ENCODE measurements around the gene PIP4K2B. TPM values are rescaled to one million over a fixed set of nuclear protein-coding genes. Genes with fewer than 3 reads are reported as not detected.

Gene PIP4K2B
- total RNA-seq, 2 donors from 2014 or later: 74.3 to 91.6 TPM

DNA sequence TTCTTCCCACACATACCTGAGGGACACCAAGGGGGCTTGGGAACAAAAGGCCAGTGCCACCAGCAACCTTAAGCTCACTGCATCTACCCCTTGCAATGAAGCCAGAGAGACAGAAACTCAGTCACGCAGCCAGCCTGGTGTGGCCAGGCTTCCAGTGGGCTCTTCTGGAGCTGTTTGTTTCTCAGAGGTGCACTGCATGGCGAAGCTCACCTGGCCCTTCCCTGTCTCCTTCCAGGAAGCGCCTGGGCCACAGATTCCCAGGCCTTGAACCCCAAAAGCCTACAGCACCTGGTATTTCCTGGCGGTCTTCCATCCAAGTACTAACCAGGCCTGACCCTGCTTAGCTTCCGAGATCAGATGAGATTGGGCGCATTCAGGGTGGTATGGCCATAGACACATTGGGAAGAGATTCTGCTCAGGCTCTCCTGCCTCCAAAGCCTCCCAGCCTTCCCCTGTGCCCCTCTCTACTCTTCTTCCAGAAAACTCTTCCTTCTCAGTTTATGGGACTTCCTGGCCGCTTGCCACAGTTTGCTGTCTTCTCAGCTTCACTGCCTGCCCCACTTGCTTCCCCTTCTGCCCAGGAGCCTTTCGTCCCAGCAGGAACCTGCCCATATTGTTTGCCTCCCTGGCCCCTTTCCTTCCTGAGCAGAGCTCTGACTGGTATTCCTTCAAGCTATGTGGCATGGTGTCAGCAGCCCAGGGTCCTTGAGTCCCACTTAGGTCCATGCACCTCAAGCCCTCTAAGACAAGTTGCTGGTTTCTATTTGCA, 67.6 kb downstream of the PIP4K2B start:
- no peak overlapping the region for H3K27ac ChIP-seq (ENCODE audit: low read depth, low read length)
- Mint-ChIP-seq H3K4me3 (no peak overlapping the region), H3K27me3 (ENCODE audit: insufficient read depth) (peaks cover 4% of the 10 kb centered on the region), H3K9me3 (no peaks in the 10 kb centered on the region), H3K4me1 (peaks cover 11% of the 10 kb centered on the region), H3K36me3 (ENCODE audit: low read depth) (peaks cover 24% of the 10 kb centered on the region), H3K27ac (peak overlapping the region; percentile 26)
- H3K36me3 ChIP-seq (ENCODE audit: control insufficient read depth, insufficient read depth, low read length): peaks cover 36% of the 10 kb centered on the region
- peak overlapping the region; percentile 88 for H3K4me3 ChIP-seq (ENCODE audit: low read length)
- 97 to 99% methylated on average over 7 to 8 of the region's 8 CpGs for WGBS, 2 experiments (ENCODE audit: insufficient coverage in 1 of 2, insufficient read length in 1 of 2)
- TF ChIP-seq CTCF (conservative IDR thresholded peaks at IDR 0.05): no peak
- peaks cover 3% of the 10 kb centered on the region for H3K4me1 ChIP-seq (ENCODE audit: control insufficient read depth, insufficient read depth, low read length)
- DNase-seq: no peak
- no peaks in the 10 kb centered on the region for H3K9me3 ChIP-seq (ENCODE audit: control insufficient read depth, low read length)
- H3K27me3 ChIP-seq (ENCODE audit: control insufficient read depth, insufficient read depth, low read length, poor library complexity, severe bottlenecking): no peaks in the 10 kb centered on the region
- H3K9ac ChIP-seq (ENCODE audit: extremely low read depth, low read length, poor library complexity, severe bottlenecking): no peak overlapping the region

DNA sequence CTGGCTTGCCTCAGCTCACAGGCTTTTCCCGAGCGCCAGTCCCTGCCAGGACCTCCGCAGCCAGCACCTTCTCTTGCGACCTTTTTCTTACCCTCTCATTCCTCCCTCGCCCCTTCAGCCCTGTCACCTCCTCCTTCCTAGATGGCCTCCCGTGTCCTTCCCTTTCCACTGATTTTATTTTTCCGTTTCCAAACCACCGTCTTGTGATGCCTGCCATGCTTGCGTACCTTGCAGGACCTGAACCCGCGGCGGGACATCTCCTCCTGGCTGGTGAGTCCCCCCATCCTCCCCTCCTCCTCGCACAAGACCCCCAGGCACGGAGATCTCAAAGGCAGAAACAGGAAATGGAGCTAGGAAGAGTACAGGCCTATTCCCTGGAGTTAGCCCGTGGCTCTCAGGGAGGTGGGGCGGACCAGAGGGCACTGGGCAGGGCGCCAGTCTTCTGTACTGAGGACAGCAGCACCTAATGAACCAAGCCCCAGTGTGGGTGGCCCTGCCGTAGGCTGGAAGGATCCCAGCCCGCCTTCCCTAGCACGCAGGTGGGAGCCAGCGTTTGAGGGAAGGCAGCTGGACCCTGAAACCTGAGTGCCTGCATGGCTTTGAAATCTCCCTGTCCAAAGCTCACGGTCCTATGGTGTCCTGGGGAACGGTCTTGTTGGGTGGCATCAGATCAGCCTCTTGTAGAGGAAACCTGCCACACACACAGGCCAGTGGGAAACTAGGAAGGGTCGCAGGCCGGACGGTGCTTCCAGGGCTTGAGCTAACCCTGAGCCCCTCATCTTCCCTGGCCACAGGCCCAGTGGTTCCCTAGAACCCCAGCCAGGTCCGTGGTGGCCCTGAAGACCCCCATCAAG, 68.6 kb downstream of the PIP4K2B start:
- TF ChIP-seq CTCF (conservative IDR thresholded peaks at IDR 0.05): no peak

DNA sequence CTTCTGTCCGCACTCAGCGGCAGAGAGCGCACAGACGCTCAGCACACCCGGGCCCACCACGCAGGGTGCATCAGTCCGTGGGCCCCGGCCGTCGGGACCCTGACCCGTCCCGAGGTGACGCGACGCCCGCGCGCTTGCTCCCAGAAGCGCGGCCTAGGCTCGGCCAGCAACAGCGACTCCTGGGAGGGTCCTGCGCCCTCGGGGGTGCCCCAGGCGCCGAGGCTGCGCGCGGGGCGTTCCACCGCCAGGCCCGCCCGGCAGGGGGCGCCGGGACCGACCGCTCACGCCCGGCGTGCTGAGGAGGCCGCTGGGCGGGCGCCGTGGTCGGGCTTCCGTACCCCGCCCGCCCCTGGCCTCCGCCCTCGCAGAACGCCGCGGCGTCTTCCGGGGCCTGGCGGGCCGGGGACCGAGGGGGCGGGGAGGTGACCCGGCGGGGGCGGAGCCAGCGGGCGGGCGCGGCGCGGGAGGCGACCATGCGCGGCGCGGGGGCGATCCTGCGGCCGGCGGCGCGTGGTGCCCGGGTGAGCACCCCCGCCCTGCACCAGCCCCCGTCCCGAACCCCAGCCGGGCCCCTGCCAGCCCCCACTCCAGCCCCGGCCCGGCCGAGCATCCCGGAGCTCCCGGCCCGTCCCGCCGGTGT, 69.3 kb downstream of the PIP4K2B start, which contains the start of gene CISD3:
Gene CISD3, plus strand, starts transcription at position 456 of the 640 bp plus-strand sequence. Its CDS starts 18 bp downstream, at position 474.
- WGBS, 2 experiments (ENCODE audit: insufficient coverage in 1 of 2, insufficient read length in 1 of 2): 1 to 3% methylated on average over 18 to 92 of the region's 92 CpGs
- Mint-ChIP-seq H3K27ac (peak within 1 kb of the TSS; percentile 88), H3K9me3 (no peaks in the 10 kb centered on the region), H3K4me1 (peaks cover 11% of the 10 kb centered on the region), H3K36me3 (ENCODE audit: low read depth) (peaks cover 22% of the 10 kb centered on the region), H3K4me3 (peak within 1 kb of the TSS; percentile 78), H3K27me3 (ENCODE audit: insufficient read depth) (peaks cover 4% of the 10 kb centered on the region)
- Histone ChIP-seq H3K9me3 (ENCODE audit: control insufficient read depth, low read length) (no peaks in the 10 kb centered on the region), H3K27me3 (ENCODE audit: control insufficient read depth, insufficient read depth, low read length, poor library complexity, severe bottlenecking) (no peaks in the 10 kb centered on the region), H3K4me1 (ENCODE audit: control insufficient read depth, insufficient read depth, low read length) (peaks cover 3% of the 10 kb centered on the region), H3K4me3 (ENCODE audit: low read length) (peak within 1 kb of the TSS; percentile 88), H3K36me3 (ENCODE audit: control insufficient read depth, insufficient read depth, low read length) (peaks cover 26% of the 10 kb centered on the region), H3K9ac (ENCODE audit: extremely low read depth, low read length, poor library complexity, severe bottlenecking) (peak within 1 kb of the TSS; percentile 64), H3K27ac (ENCODE audit: low read depth, low read length) (peak within 1 kb of the TSS; percentile 72)
- peak; percentile 79 for TF ChIP-seq CTCF (conservative IDR thresholded peaks at IDR 0.05)
- peak; percentile 92 for DNase-seq

More for the DNA sequence above, 68.6 kb downstream of the PIP4K2B start:
- Histone ChIP-seq H3K36me3 (ENCODE audit: control insufficient read depth, insufficient read depth, low read length) (peaks cover 29% of the 10 kb centered on the region), H3K27me3 (ENCODE audit: control insufficient read depth, insufficient read depth, low read length, poor library complexity, severe bottlenecking) (no peaks in the 10 kb centered on the region), H3K9me3 (ENCODE audit: control insufficient read depth, low read length) (no peaks in the 10 kb centered on the region), H3K4me3 (ENCODE audit: low read length) (peak overlapping the region; percentile 88), H3K4me1 (ENCODE audit: control insufficient read depth, insufficient read depth, low read length) (peaks cover 3% of the 10 kb centered on the region), H3K27ac (ENCODE audit: low read depth, low read length) (peak overlapping the region; percentile 72), H3K9ac (ENCODE audit: extremely low read depth, low read length, poor library complexity, severe bottlenecking) (peak overlapping the region; percentile 64)
- peak overlapping the region; percentile 78 for H3K4me3 Mint-ChIP-seq
- H3K4me1 Mint-ChIP-seq: peaks cover 11% of the 10 kb centered on the region
- DNase-seq: peak; percentile 88
- H3K27me3 Mint-ChIP-seq (ENCODE audit: insufficient read depth): peaks cover 4% of the 10 kb centered on the region
- peak overlapping the region; percentile 88 for H3K27ac Mint-ChIP-seq
- WGBS, 2 experiments (ENCODE audit: insufficient coverage in 1 of 2, insufficient read length in 1 of 2): 27 to 29% methylated on average over 20 to 27 of the region's 27 CpGs
- H3K9me3 Mint-ChIP-seq: no peaks in the 10 kb centered on the region
- H3K36me3 Mint-ChIP-seq (ENCODE audit: low read depth): peaks cover 24% of the 10 kb centered on the region
